ENCODE data around the gene SYCP2. TPM values are rescaled to one million over a fixed set of nuclear protein-coding genes. Genes with fewer than 3 reads are reported as not detected.

SYCP2 gene
- total RNA-seq, 1 experiment from 2014 or later: 1.7 TPM

- DNase-seq (ENCODE audit: low read depth): no peak
Observed at GRCh38 chr20:59945175-59945574, 11.7 kb upstream of the SYCP2 start.

GRCh38 chr20:59944726-59945125, 11.3 kb upstream of the SYCP2 start:
- DNase-seq (ENCODE audit: low read depth): no peak

- no peak for DNase-seq (ENCODE audit: low read depth)
Observed at GRCh38 chr20:59942245-59942644, 8.8 kb upstream of the SYCP2 start.

GRCh38 chr20:59940956-59941294, 7.5 kb upstream of the SYCP2 start:
- no peak for DNase-seq (ENCODE audit: low read depth)

- peak; percentile 96 for DNase-seq (ENCODE audit: low read depth)
Observed at GRCh38 chr20:59940129-59940955, 6.9 kb upstream of the SYCP2 start, which contains the start of the genes FAM217B and PPP1R3D. TSS of gene FAM217B (plus strand) at chr20:59940389. CDS start at chr20:59943944, 3,555 bp downstream. TSS of gene PPP1R3D (minus strand) at chr20:59940305. CDS start at chr20:59939931, 374 bp downstream.

- DNase-seq (ENCODE audit: low read depth): peak; percentile 29
Observed at GRCh38 chr20:59939879-59940128, 6.4 kb upstream of the SYCP2 start.

- DNase-seq (ENCODE audit: low read depth): peak; percentile 22
Observed at GRCh38 chr20:59939052-59939878, 5.8 kb upstream of the SYCP2 start.

GRCh38 chr20:59938696-59939051, 5.2 kb upstream of the SYCP2 start:
- DNase-seq (ENCODE audit: low read depth): peak; percentile 11

GRCh38 chr20:59938221-59938620, 4.8 kb upstream of the SYCP2 start:
- peak; percentile 28 for DNase-seq (ENCODE audit: low read depth)

GRCh38 chr20:59937150-59937549, 3.7 kb upstream of the SYCP2 start:
- DNase-seq (ENCODE audit: low read depth): no peak

- no peak for DNase-seq (ENCODE audit: low read depth)
Observed at GRCh38 chr20:59936409-59936808, 3.0 kb upstream of the SYCP2 start.

GRCh38 chr20:59935457-59936185, 2.2 kb upstream of the SYCP2 start:
- DNase-seq (ENCODE audit: low read depth): no peak

- peak; percentile 76 for DNase-seq (ENCODE audit: low read depth)
Observed at GRCh38 chr20:59933849-59934585, 580 bp upstream of the SYCP2 start.

GRCh38 chr20:59932616-59933295, 681 bp downstream of the SYCP2 start:
- no peak for DNase-seq (ENCODE audit: low read depth)

GRCh38 chr20:59931511-59932312, 1.7 kb downstream of the SYCP2 start:
- no peak for DNase-seq (ENCODE audit: low read depth)

- no peak for DNase-seq (ENCODE audit: low read depth)
Observed at GRCh38 chr20:59925899-59926298, 7.5 kb downstream of the SYCP2 start.

- no peak for DNase-seq (ENCODE audit: low read depth)
Observed at GRCh38 chr20:59925359-59925758, 8.1 kb downstream of the SYCP2 start.

- no peak for DNase-seq (ENCODE audit: low read depth)
Observed at GRCh38 chr20:59923514-59923913, 9.9 kb downstream of the SYCP2 start.

- DNase-seq (ENCODE audit: low read depth): no peak
Observed at GRCh38 chr20:59920944-59921343, 12.5 kb downstream of the SYCP2 start.

GRCh38 chr20:59912609-59913008, 20.8 kb downstream of the SYCP2 start:
- DNase-seq (ENCODE audit: low read depth): no peak

Data from Daoy (cell line).